ENCODE results near the gene GARS1. TPM values are rescaled to one million over a fixed set of nuclear protein-coding genes. Genes with fewer than 3 reads are reported as not detected.

Gene GARS1
- total RNA-seq, 2 donors from 2014 or later, result 178 to 200 TPM

DNA sequence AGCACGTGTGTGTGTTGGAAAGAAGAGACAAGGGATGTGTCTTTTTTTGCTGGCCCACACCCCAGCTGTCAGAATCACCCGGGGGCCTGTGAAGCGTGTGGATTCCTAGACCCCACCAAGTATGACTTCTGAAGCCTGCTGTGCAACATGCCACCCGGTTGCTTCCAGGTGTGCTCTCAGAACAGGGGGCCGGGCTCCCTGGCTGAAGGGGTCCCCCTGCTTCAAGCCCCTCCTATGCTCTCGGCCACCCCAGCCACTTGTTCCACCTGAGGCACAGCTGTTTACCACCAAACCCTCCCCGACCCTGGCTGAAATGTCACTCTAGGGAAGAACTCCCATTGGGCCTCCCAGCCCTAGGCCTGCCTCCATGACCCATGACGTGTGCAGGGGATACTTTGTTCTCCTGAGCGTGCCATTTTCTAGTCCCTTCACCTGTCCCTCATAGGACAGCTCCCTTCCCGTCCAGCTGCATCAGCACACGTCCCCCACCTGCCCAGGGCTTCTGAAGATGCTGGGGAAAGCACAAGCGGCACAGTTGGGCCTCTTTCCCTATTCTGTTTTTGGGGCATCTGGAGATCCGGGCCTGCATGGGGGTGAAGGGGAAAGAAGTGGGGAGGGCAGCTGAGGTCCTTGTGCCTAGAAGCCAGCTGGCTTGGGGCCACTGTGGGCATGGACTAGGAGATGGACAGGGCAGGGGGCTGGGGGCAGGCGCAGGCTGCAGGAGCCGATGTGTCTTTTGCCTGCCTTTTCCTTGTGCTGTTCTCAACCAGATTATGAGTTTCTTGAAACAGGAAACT is 54.3 kb downstream of the GARS1 start:
- Mint-ChIP-seq H3K27ac (peak overlapping the region in 1 of 2 donors; percentile 39), H3K9me3 (no peaks in the 10 kb centered on the region), H3K4me1 (ENCODE audit: low read depth in 2 of 2) (no peaks in the 10 kb centered on the region), H3K27me3 (no peaks in the 10 kb centered on the region), H3K4me3 (no peak overlapping the region), H3K36me3 (peaks cover 4% of the 10 kb centered on the region)
- DNase-seq (ENCODE audit: low spot score), result no peak
- ATAC-seq, result no peak

DNA sequence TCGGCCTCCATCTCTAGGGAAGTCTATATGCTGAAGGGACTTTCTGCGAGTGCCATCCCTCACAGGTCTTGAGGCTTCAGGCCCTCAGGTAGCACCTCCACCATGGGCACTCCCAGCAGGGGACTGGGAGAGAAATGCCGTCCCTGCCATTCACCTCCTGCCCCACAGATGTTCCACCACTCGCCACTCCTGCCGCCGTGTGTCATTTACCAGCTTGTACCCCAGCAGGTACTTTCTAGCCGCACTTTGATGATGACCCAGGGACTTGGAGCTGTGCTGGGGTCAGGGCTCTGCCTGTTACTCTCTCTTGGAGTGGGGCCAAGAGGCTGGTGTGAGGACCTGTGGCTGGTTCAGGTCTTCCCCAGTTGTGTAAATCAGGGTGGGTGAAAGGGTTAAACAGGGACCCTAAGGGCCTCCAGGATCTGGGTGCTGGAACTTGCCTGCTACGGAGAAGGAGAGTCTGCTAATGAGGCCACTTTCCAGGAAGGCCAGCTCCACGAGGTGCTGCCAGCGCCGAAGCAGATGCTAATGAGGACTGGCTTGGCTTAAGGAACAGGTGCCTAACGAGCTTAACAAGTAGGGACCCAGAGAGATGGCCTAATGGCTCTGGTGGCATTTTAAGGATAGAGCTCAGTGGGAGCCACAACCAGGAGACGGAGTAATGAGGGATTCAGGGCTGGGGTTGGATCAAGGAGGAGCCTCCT is 55.2 kb downstream of the GARS1 start:
- peak overlapping the region in 1 of 2 donors; percentile 39 for H3K27ac Mint-ChIP-seq
- no peaks in the 10 kb centered on the region for H3K27me3 Mint-ChIP-seq
- DNase-seq (ENCODE audit: low spot score), result no peak
- H3K4me1 Mint-ChIP-seq (ENCODE audit: low read depth in 2 of 2), result no peaks in the 10 kb centered on the region
- peaks cover 2% of the 10 kb centered on the region for H3K36me3 Mint-ChIP-seq
- H3K4me3 Mint-ChIP-seq, result no peak overlapping the region
- ATAC-seq, result no peak
- no peaks in the 10 kb centered on the region for H3K9me3 Mint-ChIP-seq

DNA sequence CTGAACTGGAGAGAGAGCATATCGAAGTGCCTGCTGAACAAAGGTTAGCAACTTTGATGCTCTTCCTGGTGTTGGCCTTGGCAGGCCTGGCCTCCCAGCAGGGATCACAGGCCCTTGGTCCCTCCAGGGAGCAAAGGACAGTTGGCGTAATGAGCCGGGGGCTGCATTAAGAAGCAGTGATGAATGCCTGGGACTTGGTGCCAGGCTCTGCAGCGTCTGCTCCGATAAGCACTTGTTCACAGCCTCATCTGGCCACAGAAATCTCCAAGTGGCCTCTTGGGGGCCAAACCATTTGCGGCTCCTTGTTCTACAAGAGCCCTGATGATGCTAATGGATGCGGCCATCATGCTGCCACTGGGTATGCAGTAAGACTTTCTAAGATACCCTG is 55.7 kb downstream of the GARS1 start:
- Mint-ChIP-seq H3K9me3 (no peaks in the 10 kb centered on the region), H3K4me3 (no peak overlapping the region), H3K4me1 (ENCODE audit: low read depth in 2 of 2) (no peaks in the 10 kb centered on the region), H3K36me3 (no peaks in the 10 kb centered on the region), H3K27me3 (no peaks in the 10 kb centered on the region), H3K27ac (no peak overlapping the region)
- ATAC-seq, result no peak
- no peak for DNase-seq (ENCODE audit: low spot score)

- Mint-ChIP-seq H3K27ac (no peak overlapping the region), H3K9me3 (no peaks in the 10 kb centered on the region), H3K4me1 (ENCODE audit: low read depth in 2 of 2) (no peaks in the 10 kb centered on the region), H3K27me3 (no peaks in the 10 kb centered on the region), H3K36me3 (no peaks in the 10 kb centered on the region), H3K4me3 (no peak overlapping the region)
- ATAC-seq (no peak), DNase-seq (ENCODE audit: low spot score) (no peak)
These were observed 57.5 kb downstream of the GARS1 start for GRCh38 chr7:30652132-30652531.

DNA sequence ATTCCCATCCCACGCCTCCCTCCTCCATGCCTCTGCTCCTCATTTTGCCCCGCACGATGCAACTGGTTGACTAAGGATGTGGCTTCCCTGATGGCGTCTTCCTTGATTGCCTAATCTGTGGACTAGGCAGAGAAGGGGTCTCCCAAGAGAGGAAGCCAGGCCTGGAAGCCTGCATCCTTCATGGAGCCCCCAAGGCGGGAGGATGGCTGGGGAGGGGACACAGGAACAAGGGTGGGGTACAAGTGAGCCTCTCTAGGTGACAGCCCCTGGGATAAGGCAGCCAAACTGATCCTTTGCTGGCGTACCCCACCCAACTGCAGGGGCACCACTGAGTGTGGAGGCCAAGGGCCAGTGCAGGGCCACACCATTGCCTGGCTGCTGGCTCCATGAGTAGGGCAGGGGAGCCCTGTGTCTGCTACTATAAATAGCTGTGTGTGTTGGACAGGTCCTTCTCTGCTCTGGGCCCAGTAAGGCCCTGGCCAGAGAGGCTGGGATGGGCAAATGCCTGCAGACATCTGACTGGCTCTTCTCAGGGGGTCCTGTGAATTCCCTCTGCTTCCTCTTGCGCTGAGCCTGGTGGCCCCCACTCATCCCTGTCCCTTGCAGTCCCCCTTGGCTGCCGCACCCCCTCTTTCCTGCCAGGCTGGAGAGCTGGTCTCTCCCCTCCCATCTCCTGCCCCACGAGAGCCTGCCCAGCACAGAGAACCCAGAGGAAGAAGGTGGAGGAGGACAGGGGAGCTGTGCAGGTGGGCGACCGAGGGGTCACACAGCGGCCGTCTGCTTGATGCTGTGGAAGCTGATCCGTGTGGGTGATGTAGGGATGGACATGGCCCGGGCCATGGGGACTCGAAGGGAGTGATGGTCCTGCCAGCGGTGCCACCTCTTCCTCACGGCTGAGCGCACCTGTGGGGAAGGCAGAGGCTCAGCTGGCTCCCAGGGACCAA is 58.3 kb downstream of the GARS1 start:
- H3K9me3 Mint-ChIP-seq, result no peaks in the 10 kb centered on the region
- ATAC-seq (no peak), DNase-seq (ENCODE audit: low spot score) (no peak)
- no peaks in the 10 kb centered on the region for H3K36me3 Mint-ChIP-seq
- H3K4me3 Mint-ChIP-seq, result no peak overlapping the region
- H3K4me1 Mint-ChIP-seq (ENCODE audit: low read depth in 2 of 2), result no peaks in the 10 kb centered on the region
- no peaks in the 10 kb centered on the region for H3K27me3 Mint-ChIP-seq
- no peak overlapping the region for H3K27ac Mint-ChIP-seq

GRCh38 chr7:30654296-30655090 is 59.8 kb downstream of the GARS1 start:
- DNase-seq (ENCODE audit: low spot score) (no peak), ATAC-seq (no peak)
- Mint-ChIP-seq H3K4me3 (no peak overlapping the region), H3K9me3 (no peaks in the 10 kb centered on the region), H3K27ac (peak overlapping the region in 1 of 2 donors; percentile 3), H3K36me3 (no peaks in the 10 kb centered on the region), H3K27me3 (no peaks in the 10 kb centered on the region), H3K4me1 (ENCODE audit: low read depth in 2 of 2) (no peaks in the 10 kb centered on the region)

GRCh38 chr7:30655096-30655970 is 60.7 kb downstream of the GARS1 start:
- DNase-seq (ENCODE audit: low spot score), result no peak
- peak in 1 of 2 donors; percentile 1 for ATAC-seq
- Mint-ChIP-seq H3K36me3 (no peaks in the 10 kb centered on the region), H3K4me3 (no peak overlapping the region), H3K27me3 (no peaks in the 10 kb centered on the region), H3K9me3 (no peaks in the 10 kb centered on the region), H3K4me1 (ENCODE audit: low read depth in 2 of 2) (no peaks in the 10 kb centered on the region), H3K27ac (no peak overlapping the region)

DNA sequence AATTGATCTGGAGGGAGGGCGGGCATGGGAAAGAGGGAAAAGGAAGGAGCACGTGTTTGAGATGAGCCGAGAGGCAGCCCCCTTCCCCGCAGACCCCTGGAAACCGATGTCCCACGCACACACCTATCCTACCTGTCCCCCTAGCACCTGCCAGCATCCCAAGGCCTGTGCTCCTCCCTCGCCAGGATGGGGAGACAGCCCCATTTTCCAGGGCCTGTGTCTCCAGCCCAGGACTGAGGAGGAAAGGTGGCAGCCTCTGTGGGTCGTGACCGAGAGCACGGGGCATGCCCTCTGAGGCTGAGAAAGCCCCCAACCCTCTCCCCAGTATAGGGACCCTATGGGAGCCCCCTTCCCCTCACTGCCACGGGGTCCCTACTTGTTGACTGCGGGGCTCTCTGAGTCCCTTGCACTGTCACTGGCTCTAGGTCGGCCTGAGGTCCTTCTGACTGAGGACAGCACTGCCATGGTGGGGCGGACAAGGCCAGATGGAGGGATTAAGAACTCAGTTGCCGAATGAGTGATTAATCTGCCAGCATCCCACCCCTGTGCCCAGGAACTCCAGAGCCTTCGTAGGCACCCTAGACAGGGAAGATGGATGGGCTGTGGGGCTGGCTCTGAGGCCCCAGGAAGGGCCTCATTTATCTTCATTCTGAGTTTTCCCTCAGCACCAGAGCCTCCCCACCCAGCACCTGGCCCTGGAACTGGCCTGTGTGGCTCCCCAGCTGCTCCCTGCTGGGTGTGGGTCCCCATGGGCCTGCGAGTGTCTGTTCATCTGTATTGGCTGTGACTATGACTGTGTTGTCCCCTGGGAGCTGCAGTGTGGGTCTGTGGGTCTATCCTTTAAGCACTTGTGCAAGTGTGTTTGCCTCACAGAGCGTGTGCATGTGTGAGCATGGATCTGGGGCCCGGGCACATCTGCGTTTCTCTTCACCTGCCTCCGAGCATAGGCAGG is 61.6 kb downstream of the GARS1 start:
- no peaks in the 10 kb centered on the region for H3K4me1 Mint-ChIP-seq (ENCODE audit: low read depth in 2 of 2)
- ATAC-seq (no peak), DNase-seq (ENCODE audit: low spot score) (no peak)
- no peaks in the 10 kb centered on the region for H3K27me3 Mint-ChIP-seq
- no peaks in the 10 kb centered on the region for H3K36me3 Mint-ChIP-seq
- H3K9me3 Mint-ChIP-seq, result no peaks in the 10 kb centered on the region
- no peak overlapping the region for H3K4me3 Mint-ChIP-seq
- H3K27ac Mint-ChIP-seq, result no peak overlapping the region

DNA sequence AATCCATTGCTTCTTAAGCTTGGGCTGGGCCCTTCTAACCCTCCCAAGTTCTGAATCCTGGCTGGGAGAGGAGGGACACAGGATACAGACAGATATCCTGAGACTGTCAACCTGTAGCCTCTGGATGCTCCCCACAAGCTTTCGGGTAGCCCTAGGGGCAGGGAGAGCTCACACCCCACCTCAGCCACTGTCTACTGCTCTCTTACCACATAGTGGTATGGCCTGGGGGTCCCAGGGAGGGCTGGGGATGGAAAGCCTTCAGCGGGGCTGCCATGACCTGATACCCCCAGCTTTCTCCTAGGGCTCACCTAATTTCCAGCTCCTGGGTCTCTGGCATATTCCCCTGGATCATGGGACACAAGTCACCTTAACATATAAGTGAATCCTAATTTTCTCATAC is 62.5 kb downstream of the GARS1 start:
- H3K4me3 Mint-ChIP-seq, result no peak overlapping the region
- no peak overlapping the region for H3K27ac Mint-ChIP-seq
- no peaks in the 10 kb centered on the region for H3K9me3 Mint-ChIP-seq
- H3K4me1 Mint-ChIP-seq (ENCODE audit: low read depth in 2 of 2), result no peaks in the 10 kb centered on the region
- no peaks in the 10 kb centered on the region for H3K36me3 Mint-ChIP-seq
- H3K27me3 Mint-ChIP-seq, result no peaks in the 10 kb centered on the region
- DNase-seq (ENCODE audit: low spot score) (no peak), ATAC-seq (no peak)

DNA sequence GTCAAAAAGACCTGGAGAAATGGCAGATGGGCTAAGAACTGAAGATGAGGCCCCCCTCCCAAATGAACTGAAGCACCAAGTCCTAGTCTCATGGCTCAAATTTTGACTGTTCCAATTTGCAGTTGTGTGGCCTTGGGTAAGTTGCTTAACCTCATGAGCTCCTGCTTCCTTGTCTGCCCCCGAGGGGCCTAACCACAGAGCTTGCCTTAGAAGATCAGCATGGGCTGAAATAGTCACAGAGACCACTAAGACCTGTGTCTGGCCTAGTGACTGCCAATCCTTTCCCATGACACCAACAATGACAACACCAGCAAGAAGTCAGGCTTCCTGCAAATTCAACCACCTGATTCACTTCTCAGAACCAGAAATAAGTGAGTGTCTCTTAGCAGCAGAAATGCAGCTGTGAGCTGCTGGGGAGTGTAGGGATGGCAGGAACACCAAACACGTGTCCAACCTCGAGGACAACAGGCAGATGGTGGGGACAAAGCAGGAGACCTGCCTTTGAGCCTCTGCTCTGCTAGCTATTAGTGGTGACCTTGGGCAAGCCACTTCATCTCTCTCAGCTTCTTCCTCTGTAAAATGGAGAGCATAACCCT is 63.9 kb downstream of the GARS1 start:
- no peak overlapping the region for H3K4me3 Mint-ChIP-seq
- DNase-seq (ENCODE audit: low spot score) (no peak), ATAC-seq (no peak)
- H3K36me3 Mint-ChIP-seq, result no peaks in the 10 kb centered on the region
- no peaks in the 10 kb centered on the region for H3K4me1 Mint-ChIP-seq (ENCODE audit: low read depth in 2 of 2)
- H3K27ac Mint-ChIP-seq, result no peak overlapping the region
- no peaks in the 10 kb centered on the region for H3K27me3 Mint-ChIP-seq
- H3K9me3 Mint-ChIP-seq, result no peaks in the 10 kb centered on the region

DNA sequence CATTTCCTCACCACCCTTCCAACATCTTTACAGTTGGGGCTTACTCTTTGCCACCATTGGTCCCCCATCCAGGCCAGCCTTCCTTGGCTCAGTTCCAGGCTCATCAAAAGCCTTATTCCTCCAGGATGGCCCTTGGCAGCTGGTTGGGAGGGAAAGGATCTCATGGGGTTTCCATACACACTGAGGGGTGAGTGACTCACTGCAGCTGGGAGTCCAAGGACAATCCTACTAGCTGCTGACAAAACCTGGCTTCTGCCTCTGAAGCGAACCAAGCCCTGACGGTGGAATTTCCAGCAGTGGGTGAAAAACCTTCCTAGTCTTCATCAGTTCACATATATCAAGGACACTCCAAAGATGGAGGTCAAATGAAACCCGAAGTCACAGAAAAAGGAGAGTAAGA is 64.6 kb downstream of the GARS1 start:
- Mint-ChIP-seq H3K36me3 (no peaks in the 10 kb centered on the region), H3K4me3 (no peak overlapping the region), H3K27me3 (no peaks in the 10 kb centered on the region), H3K27ac (no peak overlapping the region), H3K4me1 (ENCODE audit: low read depth in 2 of 2) (no peaks in the 10 kb centered on the region), H3K9me3 (no peaks in the 10 kb centered on the region)
- DNase-seq (ENCODE audit: low spot score) (no peak), ATAC-seq (no peak)
